Esophagus muscularis mucosa (tissue), 4 donors: Measurements from ENCODE around the gene CHFR.

Experiments used
- EP300 ChIP-seq: sonication (generic); formaldehyde crosslinking; IDR thresholded peaks from one replicate; pipeline ENCODE4 v1.6.1; 2017; ENCODE audit warnings: antibody characterized with exemption
- POLR2A ChIP-seq: fragments of 450-650 bp; IDR thresholded peaks from one replicate; pipeline ENCODE4 v1.6.1; 2017; ENCODE audit warnings: antibody characterized with exemption, moderate library complexity, mild to moderate bottlenecking, low read depth
- POLR2AphosphoS5 ChIP-seq, 2 donors: sonication (generic); formaldehyde crosslinking; IDR thresholded peaks; one replicate each; pipeline ENCODE4 v1.6.1; 2017; ENCODE audit warnings: antibody characterized with exemption in 2 of 2
- TF ChIP-seq, protein P1 (sequence below), 3 experiments: fragments of 200-600 bp in 2 of 3; fragments of 450-650 bp in 1 of 3; sonication (generic) in 2 of 3; IDR thresholded peaks; one replicate each; pipeline ENCODE4 v1.5.1; 2017 to 2019; ENCODE audit warnings: antibody characterized with exemption in 3 of 3, mild to moderate bottlenecking in 2 of 3, moderate library complexity in 1 of 3

GRCh38 chr12:132804426-132804861 lies 83.0 kb downstream of the CHFR start:
- TF ChIP-seq, protein P1, sequence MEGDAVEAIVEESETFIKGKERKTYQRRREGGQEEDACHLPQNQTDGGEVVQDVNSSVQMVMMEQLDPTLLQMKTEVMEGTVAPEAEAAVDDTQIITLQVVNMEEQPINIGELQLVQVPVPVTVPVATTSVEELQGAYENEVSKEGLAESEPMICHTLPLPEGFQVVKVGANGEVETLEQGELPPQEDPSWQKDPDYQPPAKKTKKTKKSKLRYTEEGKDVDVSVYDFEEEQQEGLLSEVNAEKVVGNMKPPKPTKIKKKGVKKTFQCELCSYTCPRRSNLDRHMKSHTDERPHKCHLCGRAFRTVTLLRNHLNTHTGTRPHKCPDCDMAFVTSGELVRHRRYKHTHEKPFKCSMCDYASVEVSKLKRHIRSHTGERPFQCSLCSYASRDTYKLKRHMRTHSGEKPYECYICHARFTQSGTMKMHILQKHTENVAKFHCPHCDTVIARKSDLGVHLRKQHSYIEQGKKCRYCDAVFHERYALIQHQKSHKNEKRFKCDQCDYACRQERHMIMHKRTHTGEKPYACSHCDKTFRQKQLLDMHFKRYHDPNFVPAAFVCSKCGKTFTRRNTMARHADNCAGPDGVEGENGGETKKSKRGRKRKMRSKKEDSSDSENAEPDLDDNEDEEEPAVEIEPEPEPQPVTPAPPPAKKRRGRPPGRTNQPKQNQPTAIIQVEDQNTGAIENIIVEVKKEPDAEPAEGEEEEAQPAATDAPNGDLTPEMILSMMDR (IDR thresholded peaks at IDR 0.05): no peak
- no peak for TF ChIP-seq POLR2AphosphoS5 (IDR thresholded peaks at IDR 0.05)
- no peak for TF ChIP-seq POLR2A
- TF ChIP-seq EP300: no peak
